Skin of body (tissue), 2 donors: ENCODE data around the gene HJURP. TPM values are rescaled to one million over a fixed set of nuclear protein-coding genes. Genes with fewer than 3 reads are reported as not detected.

Source experiments
- DNase-seq: peaks from one replicate; lab custom pipeline; 2025; lab: John Stamatoyannopoulos, UW
- total RNA-seq: library from RNA; depleted of rRNA; stranded (reverse); fragments of >200 nt; gene quantifications from one replicate; pipeline ENCODE4 v1.2.3, GENCODE V29; 2014

Gene HJURP
- total RNA-seq, 1 donor from 2014 or later, result 6.6 TPM

DNA sequence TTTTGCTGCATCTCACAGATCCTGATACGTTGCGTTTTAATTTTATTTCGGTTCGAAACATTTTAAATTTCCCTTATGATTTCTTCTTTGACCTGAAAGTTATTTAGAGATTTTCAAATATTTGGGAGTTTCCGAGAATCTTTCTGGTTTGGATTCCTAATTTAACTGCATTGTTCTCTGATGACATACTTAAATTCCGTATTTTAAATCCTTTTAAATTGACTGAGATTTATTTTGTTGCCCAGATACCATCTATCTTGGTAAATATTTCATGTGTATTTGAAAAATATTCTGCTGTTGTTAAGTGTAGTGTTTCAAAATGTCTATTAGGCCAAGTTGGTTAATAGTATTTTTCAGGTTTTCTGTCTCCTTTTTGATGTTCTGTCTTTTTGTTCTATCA lies 38.5 kb downstream of the HJURP start:
- DNase-seq, result no peak

DNA sequence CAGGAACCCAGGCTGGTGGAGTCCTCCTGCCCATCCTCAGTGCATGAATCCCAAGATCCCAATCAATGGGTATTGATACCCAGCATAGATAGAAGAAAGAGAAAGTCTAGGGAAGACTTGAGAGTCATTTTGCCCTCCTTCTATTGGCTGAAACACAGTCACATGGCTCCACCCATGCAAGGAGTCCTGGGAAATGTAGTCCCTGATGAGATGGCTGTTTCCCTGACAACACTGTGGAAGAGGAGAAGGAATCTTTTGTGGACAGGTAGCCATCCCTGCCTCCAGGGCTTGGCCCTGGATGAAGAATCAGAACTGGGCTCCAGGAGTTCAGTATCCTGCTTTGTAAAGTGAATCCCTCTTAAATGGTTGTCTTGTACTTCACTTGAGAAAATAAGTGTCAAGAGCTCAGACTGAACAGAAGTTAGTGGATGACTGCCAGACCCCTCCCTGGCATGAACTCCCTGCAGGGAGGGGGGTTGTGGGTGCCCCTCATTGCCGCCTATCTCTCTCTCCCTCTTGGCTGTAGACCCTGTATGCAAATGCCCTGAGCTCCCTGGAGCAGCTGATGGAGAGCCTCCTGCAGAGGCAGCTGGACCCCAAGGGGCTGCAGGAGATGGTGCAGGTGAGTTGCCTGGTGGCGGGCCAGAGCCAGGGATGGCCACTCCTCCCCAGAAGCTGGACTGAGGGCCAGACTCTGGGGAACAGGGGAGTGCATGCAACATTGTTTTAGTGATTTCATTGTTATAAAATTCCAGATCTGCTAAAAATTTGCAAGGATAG lies 40.1 kb downstream of the HJURP start:
- DNase-seq, result no peak

DNA sequence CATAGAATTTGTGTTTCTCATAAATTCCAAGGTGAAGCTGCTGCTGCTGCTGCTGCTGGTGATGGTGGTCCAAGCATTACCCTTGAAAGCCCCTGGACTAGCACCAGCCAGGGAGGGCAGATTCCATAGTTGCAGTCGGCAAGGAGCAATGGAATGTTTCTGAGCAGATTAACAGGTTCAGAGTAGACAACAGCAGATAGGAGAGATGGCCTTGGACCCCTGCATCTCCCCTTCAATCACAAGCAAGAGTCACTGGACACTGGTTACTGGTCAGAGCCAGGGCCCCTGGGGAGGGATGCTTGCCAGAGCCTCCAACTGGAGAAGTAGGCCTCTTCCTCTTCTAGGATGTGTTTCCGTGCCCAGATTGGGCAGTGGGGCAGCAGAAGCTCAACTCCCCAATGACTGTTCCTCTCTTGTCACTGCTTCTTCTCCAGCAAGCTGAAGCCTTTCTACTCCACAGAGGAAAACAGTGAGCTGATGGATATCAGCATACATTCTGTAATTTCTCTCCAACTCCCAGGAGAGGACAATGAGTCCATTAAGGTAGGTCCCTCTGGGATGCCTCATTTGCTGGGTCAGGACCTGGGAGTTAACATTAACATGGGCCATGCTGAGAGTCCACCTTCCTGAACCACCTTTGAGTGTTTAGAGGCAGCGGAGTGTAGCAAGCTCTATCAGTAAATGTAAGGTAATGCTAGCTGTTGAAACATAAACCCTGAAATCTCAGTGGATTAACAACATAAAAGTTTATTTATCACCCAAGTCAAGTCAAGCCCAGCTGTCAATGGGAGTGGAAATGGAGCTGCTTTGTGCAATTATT lies 40.9 kb downstream of the HJURP start:
- no peak for DNase-seq

DNA sequence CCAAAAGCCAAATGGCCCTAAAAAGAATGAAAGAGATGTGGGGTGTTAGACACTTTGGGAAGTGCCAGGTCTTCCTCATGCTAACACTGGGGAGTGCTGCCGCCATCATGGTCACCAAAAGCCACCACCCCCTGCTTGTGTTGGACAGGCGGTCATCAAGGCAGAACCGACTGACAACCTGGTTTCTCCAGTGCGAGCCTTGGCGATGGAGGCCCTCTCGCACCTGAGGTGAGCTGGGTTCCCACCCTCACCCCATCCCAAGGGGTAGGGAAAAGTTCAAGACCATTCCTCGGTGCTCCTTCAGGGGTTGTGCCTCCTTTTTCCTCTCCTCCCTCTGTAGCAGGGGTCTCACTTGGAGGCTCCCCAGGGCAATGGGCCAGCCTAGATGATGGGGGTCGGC lies 42.6 kb downstream of the HJURP start:
- DNase-seq, result no peak

DNA sequence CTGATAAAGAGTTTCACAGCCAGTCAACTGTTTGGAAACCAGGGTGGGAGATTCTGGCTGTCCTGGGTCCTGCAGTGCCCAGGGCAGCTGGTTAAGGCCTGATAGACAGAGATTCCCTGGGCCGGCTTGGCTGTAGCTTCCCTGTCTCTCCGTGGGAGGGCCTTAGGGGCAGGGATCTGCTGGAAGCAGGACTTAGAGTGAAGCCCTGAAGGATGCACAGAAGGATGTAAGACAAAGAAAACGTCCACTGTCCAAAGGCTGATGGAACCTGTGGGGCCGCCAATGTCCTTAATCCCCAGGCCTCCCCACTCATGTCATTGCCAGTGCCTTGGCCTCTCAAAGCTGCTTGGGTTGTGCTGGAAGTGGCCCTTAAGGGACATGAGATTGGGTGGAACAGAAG lies 43.2 kb downstream of the HJURP start:
- no peak for DNase-seq

DNA sequence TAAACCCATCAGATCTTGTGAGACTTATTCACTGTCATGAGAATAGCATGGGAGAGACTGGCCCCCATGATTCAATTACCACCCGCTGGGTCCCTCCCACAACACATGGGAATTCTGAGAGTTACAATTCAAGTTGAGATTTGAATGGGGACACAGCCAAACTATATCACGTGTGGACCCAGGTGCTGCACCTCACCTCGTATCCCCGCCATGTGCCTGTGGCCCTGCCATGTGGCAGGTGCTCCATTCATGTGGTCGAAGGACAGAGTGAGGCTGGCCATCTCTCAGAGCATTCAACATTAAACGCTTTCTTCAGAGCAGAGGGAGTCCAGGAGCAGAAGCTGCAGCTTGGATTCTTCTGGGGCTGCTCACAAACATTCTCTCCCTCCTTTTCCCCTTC lies 44.0 kb downstream of the HJURP start:
- no peak for DNase-seq

DNA sequence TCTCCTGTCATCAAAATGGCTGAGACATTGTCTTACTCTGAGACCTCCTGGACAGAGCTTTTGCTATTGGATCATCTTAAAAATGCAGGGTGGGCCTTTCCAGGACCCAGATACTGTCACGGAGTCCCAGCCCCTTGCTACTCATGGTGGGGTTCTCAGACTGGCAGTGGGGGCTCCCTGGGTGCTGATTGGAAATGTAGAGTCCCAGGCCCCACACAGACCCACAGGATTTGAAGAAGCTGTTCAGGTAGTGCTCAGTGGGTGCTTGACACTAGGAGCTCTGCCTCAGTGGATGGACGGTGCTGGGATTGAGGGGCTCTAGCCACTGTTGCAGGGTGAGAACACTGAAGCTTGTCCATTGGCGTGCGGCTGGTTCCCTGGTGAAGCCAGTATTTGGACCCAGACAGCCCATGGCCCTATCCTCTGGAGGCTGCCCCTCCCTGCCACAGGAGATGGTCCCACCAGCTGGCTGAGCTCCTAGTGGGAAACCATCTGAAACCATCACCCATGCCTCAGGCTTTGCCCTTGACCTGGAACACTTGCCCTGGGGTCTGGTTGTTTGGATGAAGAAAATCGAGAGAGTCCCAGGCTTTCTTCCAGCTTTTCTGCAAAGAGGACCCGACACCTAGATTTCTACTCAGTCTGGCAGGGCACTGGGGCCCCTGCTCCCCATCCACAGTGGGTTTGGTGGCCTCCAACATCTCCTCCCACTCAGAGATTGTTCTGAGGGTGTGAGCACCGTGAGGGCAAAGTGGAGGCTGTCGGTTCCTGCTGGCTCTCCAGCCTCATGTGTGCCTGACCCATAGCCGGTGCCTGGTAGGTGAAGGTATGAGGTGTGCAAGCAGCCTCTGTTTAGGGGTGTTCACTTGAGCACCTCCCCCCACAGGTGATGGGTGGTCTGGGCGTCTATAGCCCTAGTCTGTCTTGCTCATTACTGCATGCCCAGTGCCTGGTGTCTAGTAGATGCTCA lies 46.1 kb downstream of the HJURP start:
- no peak for DNase-seq

DNA sequence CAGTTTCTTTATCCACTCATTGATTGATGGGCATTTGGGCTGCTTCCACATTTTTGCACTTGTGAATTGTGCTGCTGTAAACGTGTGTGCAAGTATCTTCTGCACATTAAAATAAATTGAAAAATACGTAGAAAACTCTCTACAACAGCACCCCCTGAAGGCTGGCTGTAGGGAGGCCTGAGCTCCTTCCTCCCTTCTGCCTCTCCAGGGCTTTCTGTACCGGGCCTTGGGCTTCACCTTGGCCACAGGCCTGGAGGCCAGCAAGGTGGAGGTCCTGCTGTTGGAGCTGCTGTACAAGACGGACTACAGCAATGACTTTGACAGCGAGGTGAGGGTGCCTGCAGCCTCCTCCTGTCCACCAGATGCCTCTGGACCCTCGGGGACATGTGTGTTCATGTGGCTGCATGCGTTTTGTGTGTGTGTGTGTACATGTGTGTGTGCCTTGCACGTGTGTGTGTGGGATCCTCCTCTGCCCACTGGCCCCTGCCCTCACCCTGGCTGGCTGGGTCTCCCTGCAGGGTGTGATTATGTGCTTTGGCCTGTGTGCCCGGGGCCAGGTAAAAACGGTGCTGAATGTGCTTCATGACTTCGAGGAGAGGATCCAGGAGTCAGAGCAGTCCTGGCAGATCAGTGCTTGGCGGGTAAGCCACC lies 47.0 kb downstream of the HJURP start:
- no peak for DNase-seq

DNA sequence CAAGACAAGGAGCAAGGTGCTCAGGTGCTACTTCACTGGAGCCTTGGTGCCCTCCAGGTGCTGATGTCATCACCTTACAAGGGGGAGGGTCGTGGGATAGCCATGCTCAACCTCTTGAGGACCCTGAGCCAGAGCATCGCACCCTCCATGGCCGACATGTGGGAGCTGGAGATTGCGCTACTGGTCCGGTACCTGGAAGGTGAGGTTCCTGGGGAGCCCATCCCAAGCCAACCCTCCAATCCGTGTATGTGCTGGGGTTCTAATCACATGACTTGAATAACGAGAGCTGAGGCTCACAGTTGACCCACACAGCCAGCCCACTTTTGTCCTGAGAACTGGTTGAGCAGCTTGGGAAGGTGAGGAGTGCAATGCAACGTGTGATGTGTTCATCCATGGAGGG lies 50.3 kb downstream of the HJURP start:
- DNase-seq, result no peak

DNA sequence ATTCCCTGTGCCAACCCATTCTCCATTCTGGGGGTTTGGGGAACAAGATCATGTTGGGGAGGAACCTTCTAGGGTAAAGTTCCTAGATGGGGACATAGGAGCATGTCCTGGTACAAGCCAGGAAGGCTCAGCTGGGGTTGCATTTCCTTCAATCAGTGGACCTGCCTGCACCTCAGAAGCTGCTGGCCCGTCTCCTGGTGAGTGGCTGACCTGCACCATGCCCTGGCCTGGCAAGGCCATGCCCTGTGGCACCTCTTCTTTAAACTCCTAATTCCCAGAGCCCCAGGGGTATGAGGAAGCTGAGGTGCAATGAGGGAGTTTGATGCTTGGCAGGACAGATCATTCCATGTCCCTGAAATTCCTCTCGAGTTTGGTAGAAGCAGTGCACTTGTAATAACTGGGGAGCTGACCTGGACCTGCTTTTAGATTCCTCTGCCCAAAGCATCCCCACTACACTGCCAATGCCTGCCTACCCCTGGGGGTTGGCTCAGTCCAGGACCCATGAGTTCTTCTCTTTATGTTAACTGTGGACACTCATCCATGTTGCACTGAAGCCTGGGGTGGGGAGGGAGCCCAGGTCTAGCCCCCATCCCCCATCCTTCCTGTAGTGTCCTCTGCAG lies 50.9 kb downstream of the HJURP start:
- no peak for DNase-seq

DNA sequence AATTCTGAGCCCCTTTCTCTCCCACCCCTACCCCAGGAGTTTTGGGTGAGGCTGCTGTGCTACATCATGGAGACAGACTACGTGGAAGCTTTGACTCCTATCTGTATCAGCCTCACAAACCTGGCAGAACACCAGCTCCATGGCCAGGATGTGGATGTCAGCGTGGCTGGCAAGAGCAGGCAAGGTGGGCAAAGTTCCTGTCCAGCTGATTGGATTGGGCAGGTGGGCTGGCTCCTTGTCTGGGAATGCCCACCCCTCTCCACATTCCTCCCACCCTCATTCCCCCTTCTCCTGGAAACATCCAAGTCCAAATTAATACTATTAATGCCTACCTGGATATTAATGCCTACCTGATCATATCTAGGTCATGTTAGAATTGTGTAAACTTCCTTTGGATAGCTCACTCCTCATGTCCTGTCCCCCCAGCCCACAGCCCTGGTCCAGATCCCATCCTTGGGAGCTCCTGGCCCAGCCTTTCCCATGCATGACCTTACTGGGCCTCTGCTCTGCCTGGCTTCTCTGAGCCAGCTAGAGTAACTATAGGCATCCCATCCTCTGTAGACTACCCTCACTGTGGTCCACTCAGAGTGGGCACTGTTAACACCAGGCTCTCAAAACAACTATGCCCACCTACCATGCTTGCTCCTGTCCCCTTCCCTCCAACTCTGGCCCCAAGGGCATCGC lies 52.1 kb downstream of the HJURP start:
- DNase-seq, result no peak

DNA sequence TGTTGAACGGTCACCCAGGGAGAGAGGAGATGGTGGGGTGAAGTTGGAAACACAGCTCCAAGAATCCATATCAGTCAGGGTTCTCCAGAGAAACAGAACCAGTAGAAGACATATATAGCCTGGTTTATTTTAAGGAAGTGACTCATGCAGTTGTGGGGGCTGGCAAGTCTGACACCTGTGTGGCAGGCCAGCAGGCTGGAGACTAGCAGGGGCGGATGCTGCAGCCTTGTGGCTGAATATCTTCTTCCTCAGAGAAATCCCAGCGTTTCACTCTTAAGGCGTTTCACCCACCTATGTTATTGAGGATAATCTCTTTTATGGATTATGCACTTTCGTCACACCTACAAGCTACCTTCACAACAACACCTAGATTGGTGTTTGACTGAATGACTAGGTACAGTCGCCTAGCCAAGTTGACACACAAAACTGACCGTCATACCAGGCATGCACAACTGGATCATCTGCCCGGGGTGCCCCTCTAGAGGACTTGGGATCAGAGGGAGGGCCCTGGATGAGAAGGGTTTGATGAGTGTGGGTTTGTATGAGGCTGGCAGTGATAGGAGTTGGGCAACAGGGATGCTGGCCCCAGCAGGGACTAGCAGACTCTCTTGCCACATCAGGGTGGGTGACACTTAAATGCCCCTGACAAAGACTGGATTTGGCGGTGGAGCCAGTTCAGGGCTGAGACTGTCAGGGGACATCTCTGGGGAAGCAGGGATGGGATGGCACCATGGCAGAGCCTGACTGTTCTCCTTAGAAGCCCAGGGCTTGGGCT lies 52.8 kb downstream of the HJURP start:
- DNase-seq, result no peak

DNA sequence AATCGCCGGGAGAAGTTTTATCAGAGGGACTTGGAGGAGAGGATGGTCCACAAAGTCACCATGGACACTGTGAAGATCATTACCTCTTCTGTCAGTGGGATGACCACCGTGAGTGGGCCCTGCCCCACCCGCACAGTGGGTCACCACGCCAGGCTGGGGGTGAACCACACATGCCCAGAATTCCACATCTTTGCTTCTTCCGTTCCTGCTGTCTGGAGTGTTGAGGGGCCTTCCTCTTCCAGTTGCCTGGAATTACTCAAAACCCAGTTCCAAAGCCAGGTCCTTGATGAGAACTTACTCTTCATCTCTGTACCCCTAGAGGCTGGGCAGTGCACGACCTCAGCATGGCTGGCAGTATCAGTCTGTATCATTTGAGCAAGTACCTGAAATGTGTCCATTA lies 54.1 kb downstream of the HJURP start:
- DNase-seq, result no peak

DNA sequence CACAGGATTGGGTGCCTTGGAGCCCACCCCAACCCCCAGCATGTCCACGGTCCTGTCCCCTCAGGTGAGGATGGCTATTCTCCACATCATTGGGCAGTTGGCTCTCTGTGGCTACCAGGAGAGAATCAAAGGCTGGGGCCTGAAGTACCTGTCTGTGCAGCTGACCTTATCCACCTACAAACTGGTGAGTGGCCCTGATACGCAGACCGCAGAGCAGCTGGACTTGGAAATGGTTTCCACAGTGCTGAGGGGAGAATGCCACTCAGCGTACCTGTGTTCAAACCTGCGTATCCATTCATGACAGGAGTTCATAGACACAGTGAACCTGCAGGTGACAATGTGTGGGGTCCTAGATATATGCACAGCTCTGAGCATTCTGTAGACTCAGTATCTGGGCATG lies 54.6 kb downstream of the HJURP start:
- no peak for DNase-seq

DNA sequence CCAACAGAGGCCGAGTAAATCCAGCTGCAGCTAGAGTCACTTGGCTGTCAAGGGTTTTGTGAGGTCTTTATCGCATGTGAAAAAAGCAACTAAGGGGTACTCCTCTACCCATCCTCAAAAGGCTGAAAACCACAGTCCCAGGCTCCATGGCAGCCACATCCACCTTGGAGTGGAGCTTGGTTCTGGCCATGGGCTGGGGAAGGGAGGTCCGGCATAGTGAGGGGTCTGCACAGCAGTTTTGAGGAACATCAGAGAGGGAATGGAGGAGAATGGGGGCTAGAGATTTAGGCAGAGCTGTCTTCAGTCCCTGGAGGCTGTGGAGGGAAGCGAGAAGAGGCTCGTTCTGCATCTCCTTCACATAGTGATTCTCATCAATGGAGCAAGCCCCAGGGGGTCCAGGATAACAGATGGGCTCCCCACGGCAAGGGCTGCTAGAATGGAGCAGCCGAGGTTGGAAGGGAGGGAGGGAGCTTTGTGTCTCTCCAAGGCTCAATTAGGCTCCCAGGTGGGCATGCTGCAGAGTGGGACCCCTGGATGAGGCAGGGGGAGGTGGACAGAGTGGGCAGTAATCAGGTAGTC lies 55.2 kb downstream of the HJURP start:
- no peak for DNase-seq

DNA sequence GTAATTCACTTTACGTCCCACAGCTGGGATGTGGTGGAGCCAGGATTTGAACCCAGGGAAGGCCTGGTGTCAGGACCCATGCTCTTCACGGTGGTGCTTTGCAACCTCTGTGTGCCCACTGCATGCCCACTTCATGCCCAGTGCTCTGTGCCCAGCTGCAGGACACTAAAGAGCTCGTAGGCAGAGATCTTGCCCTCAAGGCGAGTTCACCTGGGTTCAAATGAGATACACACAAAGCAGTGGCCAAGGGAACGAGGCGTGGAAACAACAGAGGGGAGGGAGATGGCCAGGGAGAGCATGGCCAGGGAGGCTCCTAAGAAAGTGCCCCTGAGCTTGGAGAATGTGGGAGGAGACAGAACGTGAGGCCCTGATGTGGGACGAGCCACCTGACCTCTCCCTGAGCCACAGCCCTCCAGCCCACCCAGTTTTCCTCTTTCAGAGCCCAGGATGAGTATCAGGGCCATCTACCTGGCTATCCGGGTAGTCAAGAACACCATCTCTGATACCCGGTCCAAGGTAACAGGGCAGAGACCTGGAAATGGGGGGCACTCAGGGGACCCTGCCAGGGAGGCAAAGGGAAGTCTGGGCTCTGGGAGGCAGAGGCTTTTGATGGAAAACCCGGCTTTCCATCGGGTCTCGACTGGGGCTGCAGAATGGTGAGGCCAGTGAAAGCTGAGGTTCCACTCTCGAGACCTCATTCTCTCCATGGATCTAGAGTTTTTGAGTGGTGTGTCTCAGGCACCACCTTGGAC lies 55.8 kb downstream of the HJURP start:
- no peak for DNase-seq

DNA sequence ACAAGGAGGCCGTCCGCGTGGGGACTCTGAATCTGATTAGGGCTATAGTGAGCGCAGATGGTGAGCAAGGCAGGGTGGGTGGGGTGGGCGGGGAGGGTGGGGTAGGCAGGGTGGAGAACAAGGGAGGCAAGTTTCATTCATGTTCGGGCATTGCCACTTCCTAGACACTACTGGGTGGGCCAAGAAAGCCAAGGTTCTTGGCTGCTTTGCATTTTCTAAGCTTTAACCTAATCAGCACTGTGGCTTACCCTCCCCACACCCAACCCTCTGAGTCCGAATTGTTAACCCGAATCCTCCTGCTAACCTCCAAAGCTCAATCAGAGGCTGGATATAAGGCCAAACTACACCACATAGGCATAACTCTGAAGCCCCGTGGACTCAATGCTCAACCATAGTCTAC lies 58.1 kb downstream of the HJURP start:
- no peak for DNase-seq

DNA sequence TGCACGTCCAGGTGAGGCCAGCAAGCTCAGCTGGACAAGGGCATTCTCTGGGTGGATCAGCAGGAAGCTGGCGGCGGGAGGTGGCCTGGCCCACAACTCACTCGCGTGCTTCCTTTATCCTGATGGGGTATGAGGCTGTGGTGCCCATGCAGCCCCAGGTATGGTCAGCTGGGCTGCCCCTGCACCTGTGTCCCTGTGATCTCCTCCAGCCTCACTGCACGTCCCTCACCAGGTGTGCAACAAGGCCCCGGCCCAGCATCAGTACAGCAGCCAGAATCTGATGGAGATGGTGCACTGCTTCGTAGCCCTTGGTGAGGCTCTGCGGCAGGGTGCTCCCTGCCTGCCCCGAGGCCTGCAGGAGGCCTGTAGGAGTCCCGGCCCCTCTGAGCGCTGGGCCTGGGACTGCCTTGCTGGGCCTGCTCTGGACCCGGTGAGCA lies 58.6 kb downstream of the HJURP start:
- no peak for DNase-seq
